ENCODE results near the gene B3GAT1. TPM values are rescaled to one million over a fixed set of nuclear protein-coding genes. Genes with fewer than 3 reads are reported as not detected.

The B3GAT1 gene
- total RNA-seq, 4 donors from 2014 or later = 0.26 to 0.93 (median 0.36) TPM

- no peak for DNase-seq (ENCODE audit: low spot score in 2 of 2)
- H3K4me1 ChIP-seq = no peaks in the 10 kb centered on the region
- TF ChIP-seq POLR2A (IDR thresholded peaks at IDR 0.05) (no peak), EP300 (IDR thresholded peaks at IDR 0.05) (no peak), POLR2AphosphoS5 (IDR thresholded peaks at IDR 0.05) (no peak)
- TF ChIP-seq, protein P1, sequence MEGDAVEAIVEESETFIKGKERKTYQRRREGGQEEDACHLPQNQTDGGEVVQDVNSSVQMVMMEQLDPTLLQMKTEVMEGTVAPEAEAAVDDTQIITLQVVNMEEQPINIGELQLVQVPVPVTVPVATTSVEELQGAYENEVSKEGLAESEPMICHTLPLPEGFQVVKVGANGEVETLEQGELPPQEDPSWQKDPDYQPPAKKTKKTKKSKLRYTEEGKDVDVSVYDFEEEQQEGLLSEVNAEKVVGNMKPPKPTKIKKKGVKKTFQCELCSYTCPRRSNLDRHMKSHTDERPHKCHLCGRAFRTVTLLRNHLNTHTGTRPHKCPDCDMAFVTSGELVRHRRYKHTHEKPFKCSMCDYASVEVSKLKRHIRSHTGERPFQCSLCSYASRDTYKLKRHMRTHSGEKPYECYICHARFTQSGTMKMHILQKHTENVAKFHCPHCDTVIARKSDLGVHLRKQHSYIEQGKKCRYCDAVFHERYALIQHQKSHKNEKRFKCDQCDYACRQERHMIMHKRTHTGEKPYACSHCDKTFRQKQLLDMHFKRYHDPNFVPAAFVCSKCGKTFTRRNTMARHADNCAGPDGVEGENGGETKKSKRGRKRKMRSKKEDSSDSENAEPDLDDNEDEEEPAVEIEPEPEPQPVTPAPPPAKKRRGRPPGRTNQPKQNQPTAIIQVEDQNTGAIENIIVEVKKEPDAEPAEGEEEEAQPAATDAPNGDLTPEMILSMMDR (IDR thresholded peaks at IDR 0.05) = no peak
- H3K4me3 ChIP-seq = no peak overlapping the region
- no peaks in the 10 kb centered on the region for H3K36me3 ChIP-seq
- no peaks in the 10 kb centered on the region for H3K9me3 ChIP-seq
- 81% methylated on average over 3 of the region's 3 CpGs for WGBS
- H3K27ac ChIP-seq = no peak overlapping the region
- H3K27me3 ChIP-seq = peaks cover 10% of the 10 kb centered on the region
Observed at GRCh38 chr11:134433251-134433650, 21.2 kb upstream of the B3GAT1 start.

DNA sequence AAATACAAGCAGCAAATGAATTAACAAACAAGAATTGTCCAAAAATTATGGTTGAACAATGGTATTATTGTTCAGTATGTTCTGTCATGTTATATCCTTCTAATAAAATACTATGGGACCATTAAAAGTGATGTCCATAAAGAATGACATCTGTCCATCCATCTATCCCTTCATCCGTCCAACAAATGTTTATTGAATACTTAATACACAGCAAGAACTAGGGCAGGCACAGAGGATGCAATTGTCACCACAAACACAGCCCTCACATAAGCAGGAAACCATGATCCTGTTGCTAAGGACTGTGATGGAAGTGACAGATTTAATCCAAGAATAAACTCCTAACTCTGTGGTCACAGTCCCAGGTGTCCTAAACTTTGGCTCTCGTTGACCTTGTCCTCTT is 20.7 kb upstream of the B3GAT1 start:
- no peaks in the 10 kb centered on the region for H3K9me3 ChIP-seq
- 24% methylated on average over 2 of the region's 2 CpGs for WGBS
- no peaks in the 10 kb centered on the region for H3K36me3 ChIP-seq
- TF ChIP-seq POLR2AphosphoS5 (IDR thresholded peaks at IDR 0.05) = no peak
- TF ChIP-seq POLR2A (IDR thresholded peaks at IDR 0.05) = no peak
- TF ChIP-seq, protein P1 (IDR thresholded peaks at IDR 0.05) = no peak
- no peak for TF ChIP-seq EP300 (IDR thresholded peaks at IDR 0.05)
- peaks cover 14% of the 10 kb centered on the region for H3K27me3 ChIP-seq
- H3K4me1 ChIP-seq = no peaks in the 10 kb centered on the region
- DNase-seq (ENCODE audit: low spot score in 2 of 2) = no peak
- H3K27ac ChIP-seq = no peak overlapping the region
- H3K4me3 ChIP-seq = no peak overlapping the region

- Histone ChIP-seq H3K27me3 (peaks cover 21% of the 10 kb centered on the region), H3K36me3 (no peaks in the 10 kb centered on the region), H3K9me3 (no peaks in the 10 kb centered on the region), H3K27ac (no peak overlapping the region), H3K4me3 (no peak overlapping the region), H3K4me1 (no peaks in the 10 kb centered on the region)
- TF ChIP-seq POLR2A (IDR thresholded peaks at IDR 0.05) (no peak), POLR2AphosphoS5 (IDR thresholded peaks at IDR 0.05) (no peak), EP300 (IDR thresholded peaks at IDR 0.05) (no peak)
- TF ChIP-seq, protein P1 (IDR thresholded peaks at IDR 0.05) = no peak
- WGBS = 73% methylated on average over 9 of the region's 10 CpGs
- DNase-seq (ENCODE audit: low spot score in 2 of 2) = no peak
Observed at GRCh38 chr11:134429106-134429505, 17.1 kb upstream of the B3GAT1 start.

GRCh38 chr11:134425816-134426536 is 13.9 kb upstream of the B3GAT1 start:
- 66% methylated on average over 16 of the region's 16 CpGs for WGBS
- Histone ChIP-seq H3K27me3 (peaks cover 21% of the 10 kb centered on the region), H3K36me3 (no peaks in the 10 kb centered on the region), H3K27ac (no peak overlapping the region), H3K4me3 (no peak overlapping the region), H3K4me1 (no peaks in the 10 kb centered on the region), H3K9me3 (no peaks in the 10 kb centered on the region)
- no peak for DNase-seq (ENCODE audit: low spot score in 2 of 2)
- TF ChIP-seq, protein P1 (IDR thresholded peaks at IDR 0.05) = no peak
- TF ChIP-seq POLR2A (IDR thresholded peaks at IDR 0.05) (no peak), POLR2AphosphoS5 (IDR thresholded peaks at IDR 0.05) (no peak), EP300 (IDR thresholded peaks at IDR 0.05) (no peak)

GRCh38 chr11:134425413-134425812 is 13.4 kb upstream of the B3GAT1 start:
- no peaks in the 10 kb centered on the region for H3K36me3 ChIP-seq
- TF ChIP-seq EP300 (IDR thresholded peaks at IDR 0.05) = no peak
- TF ChIP-seq, protein P1 (IDR thresholded peaks at IDR 0.05) = no peak
- TF ChIP-seq POLR2A (IDR thresholded peaks at IDR 0.05) = no peak
- no peak for TF ChIP-seq POLR2AphosphoS5 (IDR thresholded peaks at IDR 0.05)
- no peaks in the 10 kb centered on the region for H3K9me3 ChIP-seq
- no peak overlapping the region for H3K4me3 ChIP-seq
- no peak overlapping the region for H3K27ac ChIP-seq
- H3K27me3 ChIP-seq = peaks cover 21% of the 10 kb centered on the region
- no peak for DNase-seq (ENCODE audit: low spot score in 2 of 2)
- no peaks in the 10 kb centered on the region for H3K4me1 ChIP-seq
- WGBS = 64% methylated on average over 2 of the region's 2 CpGs
